NCI-H82 treated with DMSO at 0.1 percent for 48 hours (cell line): ENCODE results near the gene REXO5.

Experiments used
- DNase-seq: peaks from one replicate; lab custom pipeline; 2025; ENCODE audit not compliant: unreplicated experiment; lab: John Stamatoyannopoulos, UW

The REXO5 gene

DNA sequence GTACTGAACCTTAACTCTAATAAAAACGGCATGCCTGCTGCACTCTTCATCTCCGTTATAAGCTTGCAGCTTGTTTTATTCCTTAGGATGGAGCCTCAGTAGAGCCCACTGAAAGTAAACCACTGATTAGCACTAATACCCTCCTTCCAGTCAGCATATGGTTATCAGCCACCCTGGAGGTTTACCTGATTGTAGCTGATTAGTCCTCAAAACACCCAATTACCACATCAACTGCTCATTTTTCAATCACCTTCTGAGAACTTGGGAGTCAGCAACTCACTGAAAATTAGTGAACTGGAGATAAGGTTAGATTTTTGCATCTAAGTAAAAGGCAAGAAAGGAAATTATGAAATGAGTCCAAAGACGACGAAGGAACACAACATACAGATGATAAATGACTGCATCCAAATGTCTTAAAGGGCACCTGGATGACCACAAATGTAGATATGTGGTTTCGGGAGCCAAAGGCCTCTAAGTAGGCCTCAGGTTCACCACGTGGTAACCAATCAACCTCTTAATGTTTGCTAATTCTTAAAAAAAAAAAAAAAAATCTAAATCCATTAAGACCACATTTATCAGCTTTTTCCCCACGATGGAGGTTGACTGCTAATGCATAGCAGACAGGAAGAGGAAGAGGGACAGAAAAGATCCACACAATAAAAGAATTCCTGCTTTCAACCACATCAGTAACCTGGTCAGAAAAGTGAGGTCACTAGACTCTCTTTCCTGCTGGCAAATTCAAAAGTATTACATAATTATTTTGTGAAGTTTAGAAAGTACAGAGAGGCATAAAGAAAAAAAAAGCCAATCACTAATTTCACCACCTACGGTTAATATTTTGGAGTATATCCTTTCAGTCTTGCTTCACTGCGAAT, 65.9 kb downstream of the REXO5 start:
- DNase-seq, result peak; percentile 80

GRCh38 chr16:20873331-20873730, 67.0 kb downstream of the REXO5 start:
- DNase-seq, result peak; percentile 54

- DNase-seq, result no peak
These were observed 67.8 kb downstream of the REXO5 start for GRCh38 chr16:20874088-20874581.

DNA sequence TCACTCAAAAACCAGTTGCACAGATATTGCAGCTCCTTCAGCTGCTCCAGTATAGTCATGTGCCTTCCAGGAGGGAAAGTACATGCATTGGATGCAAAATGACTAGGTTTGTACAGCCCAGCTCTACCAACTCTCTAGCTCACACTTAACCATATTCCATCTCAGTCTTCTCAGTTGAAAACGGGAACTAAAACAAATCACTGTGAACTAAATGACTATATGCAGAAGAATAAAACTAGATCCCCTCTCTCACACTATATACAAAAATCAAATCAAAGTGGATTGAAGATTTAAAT, 69.0 kb downstream of the REXO5 start:
- no peak for DNase-seq

DNA sequence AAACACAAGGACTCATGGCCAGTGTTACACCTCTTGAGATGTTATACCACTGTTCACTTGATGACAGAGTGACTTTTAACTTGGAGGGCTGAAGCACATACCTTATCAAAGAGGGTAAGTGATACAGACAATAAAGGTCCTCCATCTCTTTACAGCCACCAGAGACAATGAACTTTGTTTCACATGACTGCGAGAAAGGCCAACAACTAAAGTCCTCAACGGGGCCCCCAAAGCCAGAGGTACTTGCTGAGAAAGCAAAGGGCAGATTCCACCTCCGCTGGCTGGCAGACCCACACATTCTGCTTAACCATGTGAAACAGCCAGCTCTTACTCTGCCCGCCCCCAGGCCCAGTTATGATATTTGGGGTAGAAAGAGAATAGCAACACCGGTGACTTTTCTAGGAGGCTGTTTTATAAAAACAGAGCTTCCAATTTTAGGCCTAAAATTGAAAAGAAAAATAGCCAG, 72.4 kb downstream of the REXO5 start:
- DNase-seq, result no peak

DNA sequence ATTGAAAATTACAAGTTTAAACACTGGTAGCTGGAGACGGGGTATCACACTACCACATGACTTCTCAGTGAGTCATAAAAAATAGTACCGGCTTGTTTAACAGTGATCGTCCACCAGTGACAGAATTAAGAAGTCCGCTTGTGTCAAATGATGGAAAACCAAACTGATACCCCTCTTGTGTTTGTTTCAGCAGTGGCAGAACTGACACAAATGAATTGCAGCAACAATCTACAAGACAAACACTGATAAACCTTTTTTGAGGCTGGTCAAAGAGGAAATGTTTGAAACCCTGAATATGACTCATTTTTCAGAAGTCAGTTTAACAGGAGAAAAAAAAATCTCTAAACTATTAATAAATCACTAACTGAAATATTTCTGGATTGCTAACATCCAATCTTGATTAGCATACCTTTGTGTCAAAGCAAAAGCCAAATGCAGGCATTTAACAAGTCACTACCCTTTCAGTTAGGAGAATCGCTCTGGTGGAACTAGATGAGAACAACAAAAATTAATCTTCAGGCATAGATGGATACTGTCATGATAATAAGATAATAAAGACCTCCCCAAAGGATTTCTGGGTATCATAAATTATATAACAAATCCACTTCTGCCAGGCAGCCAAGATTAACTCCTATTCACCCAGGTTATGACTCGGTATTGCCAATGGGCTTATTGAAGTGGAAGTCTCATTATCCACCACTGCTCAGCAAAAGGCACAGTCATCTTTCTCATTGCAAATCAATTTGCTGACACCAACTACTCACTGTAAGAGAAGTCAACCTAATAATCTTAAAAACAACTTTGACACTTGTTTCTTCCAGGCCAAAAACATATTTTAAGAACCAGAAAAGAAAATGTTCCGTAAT, 73.1 kb downstream of the REXO5 start:
- DNase-seq, result no peak

GRCh38 chr16:20880867-20881502, 74.7 kb downstream of the REXO5 start:
- no peak for DNase-seq

DNA sequence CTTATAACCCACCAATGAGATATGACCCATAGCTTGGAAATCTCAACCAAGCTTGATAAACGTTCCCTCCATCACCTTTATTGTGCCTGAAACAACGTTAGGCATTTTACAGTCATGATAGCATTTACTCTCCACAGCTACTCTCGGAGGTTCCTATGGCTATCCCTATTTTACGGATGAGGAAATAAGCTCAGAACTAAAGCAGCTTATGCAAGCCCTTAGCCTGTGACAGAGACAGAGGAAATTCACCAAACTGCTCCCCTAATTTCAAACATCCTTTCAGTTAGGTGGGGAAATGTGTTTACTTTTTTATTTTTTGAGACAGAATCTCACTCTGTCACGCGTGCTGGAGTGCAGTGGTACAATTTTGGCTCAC, 75.2 kb downstream of the REXO5 start:
- no peak for DNase-seq

DNA sequence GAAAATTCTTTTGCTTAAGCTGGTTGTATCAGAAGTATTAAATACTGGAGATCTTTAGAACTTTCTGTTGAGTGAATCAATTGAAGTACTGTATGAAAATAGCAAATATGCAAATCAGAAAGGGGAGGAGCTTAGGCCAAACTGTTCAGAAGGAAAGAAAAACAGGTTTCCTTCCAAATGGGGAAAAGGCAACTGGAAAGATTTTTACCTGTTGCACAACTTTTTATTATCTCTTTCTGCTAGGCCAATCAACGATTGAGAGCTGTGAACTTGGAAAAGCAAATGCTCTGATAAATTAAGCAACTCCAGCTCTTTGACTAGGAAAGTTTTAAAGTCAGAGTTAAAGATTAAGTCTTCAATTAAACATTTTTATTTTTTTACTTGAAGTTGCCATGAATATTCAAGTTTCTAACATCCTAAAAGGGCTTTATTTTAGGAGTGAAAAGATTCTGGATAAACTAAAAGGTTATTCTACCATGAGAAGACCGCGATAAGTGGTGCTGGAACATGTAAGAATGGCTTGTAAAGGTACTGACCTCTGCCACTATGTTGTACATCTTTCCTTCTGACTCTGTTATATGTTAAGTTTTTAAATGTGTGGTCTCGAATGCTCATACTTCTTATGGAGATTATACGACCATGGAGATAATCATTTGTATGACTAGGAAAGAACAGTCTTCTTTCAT, 77.4 kb downstream of the REXO5 start:
- no peak for DNase-seq

DNA sequence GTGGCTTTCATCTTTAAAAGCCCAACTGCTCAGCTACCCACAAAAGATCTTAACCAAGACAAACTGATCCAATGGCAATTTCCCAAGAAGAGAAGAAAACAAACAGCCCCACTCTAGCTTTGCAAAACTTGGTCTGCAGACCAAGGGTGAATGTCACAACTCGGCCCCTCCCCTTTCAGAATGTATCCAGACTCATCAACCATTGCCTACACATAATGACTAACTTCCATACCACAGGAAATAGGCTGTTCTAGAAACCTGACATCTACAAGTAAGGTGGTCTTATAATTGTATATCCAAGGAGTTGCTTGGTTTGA, 77.9 kb downstream of the REXO5 start:
- DNase-seq, result no peak

DNA sequence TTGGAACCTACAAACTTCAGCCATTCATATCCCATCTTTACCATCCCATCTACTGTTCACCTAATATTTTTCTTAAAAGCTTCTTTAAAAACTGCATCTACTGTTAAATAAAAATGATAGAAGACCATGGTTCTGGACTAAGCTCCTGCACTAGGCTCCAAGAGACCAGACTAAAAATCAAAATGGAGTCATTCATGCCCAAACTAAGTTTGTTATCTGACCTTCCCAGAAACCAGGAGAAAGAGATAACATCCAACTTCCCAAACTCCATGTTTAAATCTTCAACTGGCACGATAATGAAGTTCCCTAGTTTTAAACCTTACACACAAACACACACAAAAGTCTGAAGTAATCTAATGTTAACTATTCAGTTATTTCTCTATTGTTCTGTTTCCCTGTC, 80.0 kb downstream of the REXO5 start:
- no peak for DNase-seq

DNA sequence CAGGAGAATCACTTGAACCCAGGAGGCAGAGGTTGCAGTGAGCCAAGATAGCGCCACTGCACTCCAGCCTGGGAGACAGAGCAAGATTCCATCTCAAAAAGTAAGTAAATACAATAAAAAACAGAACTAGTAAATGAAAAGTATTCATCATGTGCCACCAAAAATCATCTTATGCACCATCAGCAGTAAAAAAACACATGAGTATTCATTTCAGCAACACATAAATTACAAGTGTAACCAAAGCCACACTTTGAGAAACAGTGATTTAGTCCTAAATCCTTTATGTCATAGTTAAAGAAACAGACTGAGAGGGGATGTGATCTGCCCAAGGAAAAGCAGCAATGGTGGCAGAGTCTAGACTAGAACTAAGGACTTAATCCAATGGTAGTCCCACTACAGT, 80.9 kb downstream of the REXO5 start:
- DNase-seq, result no peak

DNA sequence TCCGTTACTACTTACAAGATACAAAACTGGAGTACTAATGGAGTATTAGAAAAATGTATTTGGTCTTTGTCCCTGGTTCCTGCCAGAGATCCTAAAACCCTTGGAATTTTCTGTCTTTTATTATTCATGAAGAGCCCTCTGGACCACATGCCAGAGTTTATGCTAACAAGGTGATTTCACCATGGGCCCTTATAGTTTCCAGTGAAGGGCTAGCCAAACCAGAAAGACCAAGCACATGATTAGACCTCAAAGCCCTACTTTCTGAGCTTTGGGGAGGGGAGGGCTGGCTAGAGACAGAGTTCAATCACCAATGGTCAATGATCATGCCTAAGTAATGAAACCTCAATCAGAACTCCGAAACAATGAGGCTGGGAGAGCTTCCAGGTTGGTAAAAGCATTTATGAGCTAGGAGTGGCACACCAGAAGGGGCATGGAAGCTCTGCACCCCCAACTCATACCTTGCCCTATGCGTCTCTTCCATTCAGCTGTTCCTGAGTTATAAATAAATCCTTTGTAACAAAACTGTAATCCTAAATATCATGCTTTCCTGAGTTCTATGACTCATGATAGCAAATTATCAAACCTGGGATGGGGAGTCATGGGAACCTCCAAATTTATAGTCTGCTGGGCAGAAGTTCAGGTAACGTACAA, 83.4 kb downstream of the REXO5 start:
- no peak for DNase-seq

GRCh38 chr16:20894388-20894787, 88.1 kb downstream of the REXO5 start:
- no peak for DNase-seq

- DNase-seq, result no peak
These were observed 91.0 kb downstream of the REXO5 start for GRCh38 chr16:20897253-20897897.

GRCh38 chr16:20897922-20898321, 91.6 kb downstream of the REXO5 start:
- DNase-seq, result no peak

DNA sequence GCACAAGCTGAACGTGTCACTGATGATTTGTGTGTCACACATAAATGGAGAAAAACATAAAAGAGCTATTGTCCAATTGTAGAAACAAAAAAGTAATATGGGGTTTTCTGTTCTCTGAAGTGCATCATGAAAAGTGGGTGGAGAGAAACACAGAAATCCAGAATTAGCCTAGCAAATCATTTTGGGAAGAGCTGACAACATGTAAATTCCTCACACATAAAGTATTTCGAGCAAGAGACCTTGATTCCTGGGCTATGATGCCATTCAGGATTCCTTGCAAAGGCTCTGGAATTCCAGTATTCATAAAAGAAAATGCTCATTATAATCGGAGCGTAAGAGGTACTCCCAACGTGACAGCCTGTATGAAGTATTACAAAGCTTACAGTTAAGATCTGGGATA, 92.7 kb downstream of the REXO5 start:
- no peak for DNase-seq
